Colonic mucosa (tissue), 4 donors: ENCODE data around the gene SERBP1. TPM values are rescaled to one million over a fixed set of nuclear protein-coding genes. Genes with fewer than 3 reads are reported as not detected.
"Not testable (repeated sequence)": the region's sequence is repeated elsewhere in the genome, so short reads cannot be mapped to it uniquely, and the experiment has no call there.

Experiments used
- DNase-seq: peaks from one replicate; pipeline ENCODE4 v3.0.0-alpha.2; 2020
- H3K27ac ChIP-seq: fragments of 200-600 bp; one replicate; pipeline ENCODE4 v1.8.0; 2021
- H3K27me3 ChIP-seq: fragments of 200-600 bp; one replicate; pipeline ENCODE4 v1.8.0; 2021
- H3K36me3 ChIP-seq: fragments of 200-600 bp; one replicate; pipeline ENCODE4 v1.8.0; 2021
- H3K4me1 ChIP-seq: fragments of 200-600 bp; one replicate; pipeline ENCODE4 v1.8.0; 2021; ENCODE audit warnings: mild to moderate bottlenecking
- H3K4me3 ChIP-seq: fragments of 200-600 bp; one replicate; pipeline ENCODE4 v1.8.0; 2021
- H3K9ac ChIP-seq, 2 donors: one replicate each; pipeline ENCODE4 v1.7.0; 2013; ENCODE audit warnings: control low read depth in 2 of 2, low read depth in 2 of 2, low read length in 2 of 2
- H3K9me3 ChIP-seq: fragments of 200-600 bp; one replicate; pipeline ENCODE4 v1.8.0; 2021
- CTCF ChIP-seq: fragments of 200-600 bp; IDR thresholded peaks from one replicate; pipeline ENCODE4 v1.8.0; 2022; ENCODE audit warnings: antibody characterized with exemption, mild to moderate bottlenecking
- intact Hi-C: fragments of 100-400 bp; cut with DNase I; formaldehyde crosslinking; loops from one replicate; pipeline ENCODE4 v1.14.1; 2022
- total RNA-seq, 2 donors: library from RNA; stranded (reverse); fragmentation: NEBNext Ultra II Directional in 1 of 2; extraction: Animal tissue kit (Norgen Biotek cat#: 25700) in 1 of 2; gene quantifications; one replicate each; pipeline ENCODE4 v1.2.1, GENCODE V29; 2021
- donor health status: healthy.
- donor health status: DM: no; HTN: no; CAD: no.
- donor health status: DM: no; HTN: no; CAD: no.

SERBP1 gene
- total RNA-seq, 2 donors from 2014 or later, result 152 to 260 TPM

GRCh38 chr1:67429011-67429527, 1.1 kb downstream of the SERBP1 start:
- TF ChIP-seq CTCF, result no peak
- Histone ChIP-seq H3K36me3 (no peaks in the 10 kb centered on the region), H3K4me3 (peak overlapping the region; percentile 92), H3K9me3 (no peaks in the 10 kb centered on the region), H3K4me1 (peaks cover 6% of the 10 kb centered on the region), H3K27me3 (no peaks in the 10 kb centered on the region), H3K9ac (peak overlapping the region; percentile 81 to 97), H3K27ac (peak overlapping the region; percentile 80)
- peak; percentile 28 for DNase-seq
- intact Hi-C loops, result no loop called here

DNA sequence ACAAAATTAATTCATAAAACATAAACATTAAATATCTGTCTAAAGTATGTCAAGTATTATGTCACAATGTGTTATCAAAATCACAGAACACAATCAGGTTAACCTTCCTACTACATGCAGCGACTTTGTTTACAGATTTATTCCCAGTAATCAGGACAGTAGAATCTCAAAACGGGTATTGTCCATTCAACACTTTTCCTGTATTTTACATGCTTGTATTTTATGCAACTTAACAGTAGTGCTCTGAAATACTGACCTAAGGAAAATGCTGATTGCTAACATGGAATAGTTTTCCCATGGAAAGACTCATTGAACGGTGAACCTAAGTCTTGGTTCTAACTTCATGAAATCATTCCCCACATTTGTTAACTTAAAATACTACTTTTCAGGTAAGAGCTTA, 2.3 kb downstream of the SERBP1 start:
- peak overlapping the region; percentile 92 for H3K4me3 ChIP-seq
- H3K36me3 ChIP-seq, result no peaks in the 10 kb centered on the region
- no peak for TF ChIP-seq CTCF
- no peaks in the 10 kb centered on the region for H3K27me3 ChIP-seq
- intact Hi-C loops, result no loop called here
- DNase-seq, result no peak
- H3K9me3 ChIP-seq, result no peaks in the 10 kb centered on the region
- no peak overlapping the region for H3K27ac ChIP-seq
- peak overlapping the region in 1 of 2 donors; percentile 97 for H3K9ac ChIP-seq
- H3K4me1 ChIP-seq, result peaks cover 6% of the 10 kb centered on the region

DNA sequence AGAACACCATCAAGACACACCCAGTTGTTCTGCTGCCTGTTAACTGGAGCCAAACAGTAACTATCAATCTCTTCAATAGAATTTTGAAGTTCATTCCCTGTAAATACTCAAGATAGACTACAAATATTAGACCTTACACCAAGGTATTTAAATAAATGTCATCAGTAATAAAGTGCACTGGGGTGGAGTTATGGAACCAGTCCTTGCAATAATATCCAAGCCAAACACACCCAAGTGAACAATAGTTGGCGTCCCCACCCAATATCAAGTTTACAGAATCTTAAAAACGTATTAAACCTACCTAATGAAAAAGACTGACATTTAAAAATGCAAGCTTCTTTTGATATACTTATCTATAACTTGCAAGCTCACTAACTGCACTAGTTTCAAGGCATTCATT, 2.7 kb downstream of the SERBP1 start:
- Histone ChIP-seq H3K4me1 (peaks cover 6% of the 10 kb centered on the region), H3K36me3 (no peaks in the 10 kb centered on the region), H3K9me3 (no peaks in the 10 kb centered on the region), H3K27me3 (no peaks in the 10 kb centered on the region), H3K27ac (no peak overlapping the region), H3K9ac (no peak overlapping the region), H3K4me3 (peak overlapping the region; percentile 92)
- no peak for TF ChIP-seq CTCF
- intact Hi-C loops, result no loop called here
- no peak for DNase-seq

GRCh38 chr1:67420835-67421492, 9.2 kb downstream of the SERBP1 start:
- Histone ChIP-seq H3K27me3 (no peaks in the 10 kb centered on the region), H3K27ac (no peak overlapping the region), H3K9me3 (no peaks in the 10 kb centered on the region), H3K9ac (no peak overlapping the region), H3K36me3 (no peaks in the 10 kb centered on the region), H3K4me3 (no peak overlapping the region), H3K4me1 (no peaks in the 10 kb centered on the region)
- no peak for DNase-seq
- intact Hi-C loops, result no loop called here
- no peak for TF ChIP-seq CTCF

DNA sequence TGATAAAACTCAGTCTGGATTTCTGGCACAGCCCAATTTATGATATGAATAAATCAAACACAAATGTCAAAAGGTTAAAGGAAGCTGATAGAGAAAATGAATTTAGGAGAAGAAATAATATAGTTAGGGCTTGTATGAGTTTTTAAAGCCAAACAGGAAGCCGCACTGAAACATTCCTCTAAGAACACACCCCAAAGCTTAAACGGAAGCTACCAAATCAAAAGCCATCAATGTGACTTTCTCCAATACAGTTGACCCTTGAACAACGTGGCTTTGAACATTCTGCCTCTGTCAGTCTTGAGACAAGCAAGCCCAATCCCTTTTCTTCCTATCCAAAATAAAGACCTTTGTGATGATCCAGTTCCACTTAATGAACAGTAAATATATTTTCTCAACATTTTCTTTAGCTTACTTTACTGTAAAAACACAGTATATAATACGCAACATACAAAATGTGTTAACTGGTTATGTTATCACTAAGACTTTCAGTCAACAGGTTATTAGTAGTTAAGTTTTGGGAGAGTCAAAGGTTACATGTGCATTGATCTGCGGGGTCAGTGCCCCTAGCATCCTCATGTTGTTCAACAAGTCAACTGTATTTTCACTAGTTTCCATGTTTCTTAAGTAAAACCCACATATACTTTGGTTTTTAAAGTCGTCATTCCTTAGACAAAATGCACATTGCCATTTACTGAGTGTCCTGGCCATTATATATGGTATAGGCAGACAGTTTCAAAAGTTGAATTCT, 11.2 kb downstream of the SERBP1 start:
- no peaks in the 10 kb centered on the region for H3K36me3 ChIP-seq
- no peak overlapping the region for H3K4me3 ChIP-seq
- no peak for DNase-seq
- no peak overlapping the region for H3K9ac ChIP-seq
- H3K27me3 ChIP-seq, result no peaks in the 10 kb centered on the region
- no peaks in the 10 kb centered on the region for H3K9me3 ChIP-seq
- no peak for TF ChIP-seq CTCF
- H3K4me1 ChIP-seq, result no peaks in the 10 kb centered on the region
- intact Hi-C loops, result no loop called here
- H3K27ac ChIP-seq, result no peak overlapping the region

DNA sequence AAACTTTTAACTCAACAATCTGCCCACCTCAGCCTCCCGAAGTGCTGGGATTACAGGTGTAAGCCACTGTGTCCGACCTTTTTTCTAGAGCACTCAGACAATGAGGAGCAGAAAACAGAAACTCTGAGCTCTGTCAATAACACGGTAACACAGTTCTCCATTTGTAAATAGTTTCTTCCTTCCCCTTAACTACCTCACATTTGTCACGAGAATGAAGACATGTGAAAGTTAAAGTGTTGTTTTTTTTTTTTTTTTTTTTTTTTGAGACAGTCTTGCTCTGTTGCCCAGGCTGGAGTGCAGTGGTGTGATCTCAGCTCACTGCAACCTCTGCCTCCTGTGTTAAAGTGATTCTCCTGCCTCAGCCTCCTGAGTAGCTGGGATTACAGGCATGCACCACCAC, 12.5 kb downstream of the SERBP1 start:
- H3K4me1 ChIP-seq, intact Hi-C loops, H3K9me3 ChIP-seq, H3K4me3 ChIP-seq, H3K27me3 ChIP-seq, H3K9ac ChIP-seq, H3K27ac ChIP-seq, H3K36me3 ChIP-seq, DNase-seq: not testable (repeated sequence)
